Spleen (tissue), 11 donors: ENCODE measurements around the gene ARL13B. TPM values are rescaled to one million over a fixed set of nuclear protein-coding genes. Genes with fewer than 3 reads are reported as not detected.

ENCODE experiments used
- DNase-seq: peaks from one replicate; pipeline ENCODE4 v3.0.0-alpha.2; 2020
- H3K27ac ChIP-seq, 8 donors: fragments of 200-600 bp; sonication (generic) in 7 of 8; 1 replicate in 4 of 8; 2 replicates in 4 of 8; pipeline versions ENCODE4 v1.5.0 to v1.8.0; 2016 to 2021; ENCODE audit warnings: inconsistent platforms in 4 of 8, mild to moderate bottlenecking in 4 of 8, moderate library complexity in 1 of 8
- H3K27me3 ChIP-seq, 7 donors: fragments of 200-600 bp; sonication (generic) in 6 of 7; replicated peaks in 1 of 7; 1 replicate in 4 of 7; 2 replicates in 3 of 7; pipeline versions ENCODE4 v1.5.0 to v1.8.0; 2016 to 2021; ENCODE audit warnings: inconsistent platforms in 3 of 7, mild to moderate bottlenecking in 1 of 7
- H3K36me3 ChIP-seq, 6 donors: fragments of 200-600 bp; sonication (generic) in 5 of 6; 1 replicate in 4 of 6; 2 replicates in 2 of 6; pipeline versions ENCODE4 v1.5.0 to v1.8.0; 2016 to 2021; ENCODE audit warnings: inconsistent platforms in 2 of 6
- H3K4me1 ChIP-seq, 6 donors: fragments of 200-600 bp; sonication (generic) in 5 of 6; 1 replicate in 3 of 6; 2 replicates in 3 of 6; pipeline versions ENCODE4 v1.5.0 to v1.8.0; 2016 to 2021; ENCODE audit warnings: inconsistent platforms in 3 of 6
- H3K4me3 ChIP-seq, 8 donors: fragments of 200-600 bp; sonication (generic) in 7 of 8; 1 replicate in 4 of 8; 2 replicates in 4 of 8; pipeline versions ENCODE4 v1.5.0 to v1.8.0; 2016 to 2021; ENCODE audit warnings: inconsistent platforms in 4 of 8, mild to moderate bottlenecking in 4 of 8, moderate library complexity in 2 of 8
- H3K9me3 ChIP-seq, 8 donors: fragments of 200-600 bp; sonication (generic) in 7 of 8; 1 replicate in 4 of 8; 2 replicates in 4 of 8; pipeline versions ENCODE4 v1.5.0 to v1.8.0; 2016 to 2021; ENCODE audit warnings: inconsistent platforms in 4 of 8
- CTCF ChIP-seq, 11 experiments: fragments of 200-600 bp in 7 of 11; fragments of 450-650 bp in 4 of 11; sonication (generic) in 4 of 11; IDR thresholded peaks in 8 of 11; conservative IDR thresholded peaks in 3 of 11; 1 replicate in 7 of 11; 2 replicates in 4 of 11; pipeline versions ENCODE4 v1.4.0 to v1.8.0; 2016 to 2021; ENCODE audit warnings: antibody characterized with exemption in 11 of 11, inconsistent platforms in 4 of 11, mild to moderate bottlenecking in 1 of 11
- POLR2A ChIP-seq, 3 donors: fragments of 450-650 bp; IDR thresholded peaks; one replicate each; pipeline ENCODE4 v1.5.1; 2017; ENCODE audit warnings: antibody characterized with exemption in 3 of 3, mild to moderate bottlenecking in 1 of 3
- POLR2AphosphoS5 ChIP-seq, 3 donors: sonication (generic); formaldehyde crosslinking; IDR thresholded peaks; one replicate each; pipeline ENCODE4 v1.5.1; 2017; ENCODE audit warnings: antibody characterized with exemption in 3 of 3
- WGBS, 5 donors: extraction: QIAGEN DNeasy Blood & Tissue Kit in 3 of 5; methylation state at CpG; one replicate each; pipeline versions ENCODE4 v1.1.5 to v1.1.7; 2013 to 2018; 5-methylcytosine and 5-hydroxymethylcytosine counted together
- intact Hi-C: fragments of 100-400 bp; cut with DNase I; formaldehyde crosslinking; loops from one replicate; pipeline ENCODE4 v1.15.0; 2023; ENCODE audit warnings: low total_unique reads
- polyA plus RNA-seq, 3 donors: library from polyadenylated mRNA; stranded (reverse); fragments of 200-250 nt; gene quantifications; one replicate each; pipeline ENCODE4 v1.2.1, GENCODE V29; 2013
- total RNA-seq, 7 donors: library from RNA; depleted of rRNA in 3 of 7; stranded (reverse); fragments of >200 nt in 3 of 7; fragmentation: NEBNext Ultra II Directional in 4 of 7; extraction: Animal tissue kit (Norgen Biotek cat#: 25700) in 4 of 7; gene quantifications; one replicate each; pipeline versions ENCODE4 v1.1.0 to v1.2.1, GENCODE V29; 2016 to 2021
- donor health status: healthy with polysubstance abuse.
- donor health status: DM: no; HTN: no; CAD: no; lungs with moderate emphysema.
- donor health status: DM: no; HTN: no; CAD: no.
- donor health status: Bipolar disorder and iron deficiency.
- donor health status: healthy.
- donor health status: DM: no; HTN: no; CAD: no.
- donor health status: DM: yes; HTN: yes; CAD: no.

ARL13B gene
- total and polyA plus RNA-seq, 10 donors, result 3.0 to 15.7 (median 9.5) TPM

GRCh38 chr3:94012185-94012584 is 32.2 kb downstream of the ARL13B start:
- 55 to 88% (median 69%) methylated on average over 1 of the region's 1 CpG for WGBS, 5 donors
- intact Hi-C loops, result no loop called here

GRCh38 chr3:94015025-94015424 is 35.1 kb downstream of the ARL13B start:
- Histone ChIP-seq H3K4me3 (no peak overlapping the region), H3K36me3 (no peaks in the 10 kb centered on the region), H3K27ac (no peak overlapping the region), H3K4me1 (no peaks in the 10 kb centered on the region), H3K27me3 (no peaks in the 10 kb centered on the region), H3K9me3 (no peaks in the 10 kb centered on the region)
- DNase-seq, result no peak
- intact Hi-C loops, result no loop called here
- 34 to 76% (median 51%) methylated on average over 1 of the region's 1 CpG for WGBS, 5 donors
- no peak for TF ChIP-seq POLR2A (IDR thresholded peaks at IDR 0.05)
- no peak for TF ChIP-seq CTCF (IDR thresholded peaks at IDR 0.05 in 8 of 11, conservative IDR thresholded peaks at IDR 0.05 in 3 of 11)
- TF ChIP-seq POLR2AphosphoS5 (IDR thresholded peaks at IDR 0.05), result no peak

More at GRCh38 chr3:94012185-94012584, 32.2 kb downstream of the ARL13B start:
- Histone ChIP-seq H3K4me1 (no peaks in the 10 kb centered on the region), H3K4me3 (no peak overlapping the region), H3K9me3 (no peaks in the 10 kb centered on the region), H3K27ac (no peak overlapping the region), H3K36me3 (no peaks in the 10 kb centered on the region), H3K27me3 (no peaks in the 10 kb centered on the region)
- no peak for DNase-seq
- TF ChIP-seq POLR2AphosphoS5 (IDR thresholded peaks at IDR 0.05) (no peak), CTCF (IDR thresholded peaks at IDR 0.05 in 8 of 11, conservative IDR thresholded peaks at IDR 0.05 in 3 of 11) (no peak), POLR2A (IDR thresholded peaks at IDR 0.05) (no peak)

- Histone ChIP-seq H3K27me3 (no peaks in the 10 kb centered on the region), H3K4me1 (no peaks in the 10 kb centered on the region), H3K4me3 (no peak overlapping the region), H3K36me3 (no peaks in the 10 kb centered on the region), H3K9me3 (no peaks in the 10 kb centered on the region), H3K27ac (no peak overlapping the region)
- intact Hi-C loops, result no loop called here
- 70 to 93% (median 83%) methylated on average over 2 of the region's 2 CpGs for WGBS, 5 donors
- DNase-seq, result no peak
- TF ChIP-seq POLR2A (IDR thresholded peaks at IDR 0.05), result no peak
- TF ChIP-seq CTCF (IDR thresholded peaks at IDR 0.05 in 8 of 11, conservative IDR thresholded peaks at IDR 0.05 in 3 of 11), result no peak
- TF ChIP-seq POLR2AphosphoS5 (IDR thresholded peaks at IDR 0.05), result no peak
These were observed 39.7 kb downstream of the ARL13B start for GRCh38 chr3:94019659-94020058.

GRCh38 chr3:94020293-94020692 is 40.3 kb downstream of the ARL13B start:
- WGBS, 5 donors, result 75 to 87% (median 79%) methylated on average over 3 of the region's 3 CpGs
- H3K4me1 ChIP-seq, result no peaks in the 10 kb centered on the region
- H3K27ac ChIP-seq, result peak overlapping the region in 2 of 8 donors; percentile 15 to 30
- intact Hi-C loops, result no loop called here
- no peaks in the 10 kb centered on the region for H3K9me3 ChIP-seq
- DNase-seq, result no peak
- no peak overlapping the region for H3K4me3 ChIP-seq
- H3K27me3 ChIP-seq, result no peaks in the 10 kb centered on the region
- TF ChIP-seq POLR2AphosphoS5 (IDR thresholded peaks at IDR 0.05) (no peak), POLR2A (IDR thresholded peaks at IDR 0.05) (no peak), CTCF (IDR thresholded peaks at IDR 0.05 in 8 of 11, conservative IDR thresholded peaks at IDR 0.05 in 3 of 11) (no peak)
- H3K36me3 ChIP-seq, result no peaks in the 10 kb centered on the region
